ENCODE measurements around the gene FBXW9.
"Not testable (repeated sequence)": the region's sequence is repeated elsewhere in the genome, so short reads cannot be mapped to it uniquely, and the experiment has no call there.

Gene FBXW9

DNA sequence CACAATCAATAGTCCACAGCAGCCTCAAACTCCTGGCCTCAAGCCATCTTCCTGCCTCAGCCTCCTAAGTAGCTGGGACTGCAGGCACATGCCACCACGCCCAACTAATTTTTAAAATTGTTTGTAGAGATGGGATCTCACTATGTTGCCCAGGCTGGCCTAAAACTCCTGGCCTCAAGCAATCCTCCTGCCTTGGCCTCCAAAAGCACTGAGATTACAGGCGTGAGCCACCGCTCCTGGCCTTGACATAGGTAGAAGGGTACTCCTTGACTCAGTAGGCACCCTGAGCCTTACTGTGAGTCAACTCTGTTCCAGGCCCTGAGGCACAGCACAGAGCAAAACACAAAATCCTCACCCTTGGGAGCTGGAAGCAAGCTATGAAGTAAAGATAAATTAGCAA lies 19.5 kb upstream of the FBXW9 start:
- DNase-seq, result no peak

DNA sequence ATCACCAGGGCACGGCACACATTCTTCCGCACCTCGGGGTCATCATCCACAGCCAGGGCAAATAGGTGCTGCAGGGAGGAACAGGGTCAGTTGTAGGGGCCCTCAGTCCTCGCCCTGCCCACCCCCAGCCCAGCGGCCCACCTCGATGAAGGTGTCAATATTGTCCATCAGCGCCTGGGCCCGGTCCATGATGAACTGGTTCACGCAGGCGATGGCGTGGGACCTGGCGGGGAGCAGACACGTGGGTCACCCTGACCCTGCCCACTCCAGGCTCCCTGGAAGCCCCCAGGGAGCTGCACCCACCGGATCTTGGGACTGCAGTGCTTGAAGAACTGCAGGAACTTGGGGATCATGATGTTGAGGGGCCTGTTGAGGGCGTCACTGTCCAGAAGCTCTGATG lies 18.7 kb upstream of the FBXW9 start:
- no peak for DNase-seq

DNA sequence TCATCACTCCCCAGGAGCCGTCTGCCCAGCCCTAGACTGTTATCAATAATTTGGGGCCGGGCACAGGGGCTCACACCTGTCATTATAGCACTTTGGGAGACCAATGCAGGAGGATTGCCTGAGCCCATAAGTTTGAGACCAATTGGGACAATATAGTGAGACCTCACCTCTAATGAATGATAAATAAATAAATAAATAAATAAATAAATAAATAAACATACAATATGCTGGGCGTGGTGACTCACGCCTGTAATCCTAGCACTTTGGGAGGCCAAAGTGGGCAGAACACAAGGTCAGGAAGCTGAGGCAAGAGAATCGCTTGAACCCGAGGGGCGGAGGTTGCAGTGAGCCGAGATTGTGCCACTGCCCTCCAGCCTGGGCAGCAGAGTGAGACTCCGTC lies 16.9 kb upstream of the FBXW9 start:
- DNase-seq, result not testable (repeated sequence)

DNA sequence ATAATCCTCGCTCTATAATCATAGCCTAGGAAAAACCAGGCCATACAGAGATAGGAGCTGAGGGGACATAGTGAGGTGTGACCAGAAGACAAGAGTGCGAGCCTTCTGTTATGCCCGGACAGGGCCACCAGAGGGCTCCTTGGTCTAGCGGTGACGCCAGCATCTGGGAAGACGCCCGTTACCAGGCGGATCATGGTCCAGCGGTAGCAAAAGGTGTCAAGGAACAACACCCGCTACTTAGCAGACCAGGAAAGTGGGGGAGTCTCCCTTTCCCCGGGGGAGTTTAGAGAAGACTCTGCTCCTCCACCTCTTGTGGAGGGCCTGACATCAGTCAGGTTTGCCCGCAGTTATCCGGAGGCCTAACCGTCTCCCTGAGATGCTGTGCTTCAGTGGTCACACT lies 15.6 kb upstream of the FBXW9 start:
- peak in 1 of 56 donors; percentile 41 for DNase-seq

DNA sequence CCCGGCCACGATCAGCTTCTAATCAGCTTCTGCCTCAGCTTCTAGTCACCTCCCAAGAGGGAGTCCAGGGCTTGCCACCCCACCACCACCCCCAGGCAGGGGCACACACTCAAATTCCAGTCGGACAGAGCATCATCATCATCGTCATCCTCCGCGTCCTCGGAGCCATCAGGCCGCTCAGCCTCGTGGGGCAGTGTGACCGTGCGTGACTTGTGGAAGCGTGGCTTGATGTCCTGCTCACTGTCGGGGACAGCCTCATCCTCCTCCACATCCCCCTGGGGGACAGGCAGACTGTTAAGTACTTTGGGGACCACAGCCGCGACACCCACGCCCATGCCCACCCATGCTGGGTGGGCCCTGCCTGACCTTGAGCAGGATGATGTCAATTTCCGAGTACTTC lies 14.8 kb upstream of the FBXW9 start:
- no peak for DNase-seq

DNA sequence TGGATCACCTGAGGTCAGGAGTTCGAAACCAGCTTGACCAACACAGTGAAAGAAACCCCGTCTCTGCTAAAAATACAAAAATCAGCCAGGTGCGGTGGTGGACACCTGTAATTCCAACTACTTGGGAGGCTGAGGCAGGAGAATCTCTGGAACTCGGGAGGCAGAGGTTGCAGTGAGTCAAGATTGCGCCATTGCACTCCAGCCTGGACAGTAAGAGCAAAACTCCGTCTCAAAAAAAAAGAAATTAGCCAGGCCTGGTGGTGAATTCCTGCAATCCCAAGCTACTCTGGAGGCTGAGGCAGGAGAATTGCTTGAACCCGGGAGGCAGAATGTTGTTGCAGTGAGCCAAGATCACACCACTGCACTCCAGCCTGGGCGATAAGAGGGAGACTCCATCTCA lies 12.2 kb upstream of the FBXW9 start:
- DNase-seq, result no peak

DNA sequence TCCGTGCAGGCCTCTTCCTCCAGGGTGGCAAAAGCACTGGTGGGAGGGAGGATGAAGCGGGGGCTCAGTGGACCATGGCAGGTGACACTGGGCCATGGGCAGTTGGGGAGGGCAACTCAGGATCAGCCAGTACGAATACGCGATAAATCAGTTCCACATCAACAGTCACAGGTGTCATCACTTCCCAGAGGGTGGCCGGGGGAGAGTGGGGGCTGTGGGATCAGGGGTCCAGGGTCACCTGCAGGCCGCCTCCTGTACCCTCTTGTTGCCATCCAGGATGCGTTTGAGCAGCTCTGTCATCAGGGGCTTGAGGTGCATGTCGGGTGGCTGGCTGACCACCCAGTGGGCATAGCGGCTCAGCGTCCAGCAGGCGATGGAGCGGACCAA lies 9.9 kb upstream of the FBXW9 start:
- DNase-seq, result no peak

DNA sequence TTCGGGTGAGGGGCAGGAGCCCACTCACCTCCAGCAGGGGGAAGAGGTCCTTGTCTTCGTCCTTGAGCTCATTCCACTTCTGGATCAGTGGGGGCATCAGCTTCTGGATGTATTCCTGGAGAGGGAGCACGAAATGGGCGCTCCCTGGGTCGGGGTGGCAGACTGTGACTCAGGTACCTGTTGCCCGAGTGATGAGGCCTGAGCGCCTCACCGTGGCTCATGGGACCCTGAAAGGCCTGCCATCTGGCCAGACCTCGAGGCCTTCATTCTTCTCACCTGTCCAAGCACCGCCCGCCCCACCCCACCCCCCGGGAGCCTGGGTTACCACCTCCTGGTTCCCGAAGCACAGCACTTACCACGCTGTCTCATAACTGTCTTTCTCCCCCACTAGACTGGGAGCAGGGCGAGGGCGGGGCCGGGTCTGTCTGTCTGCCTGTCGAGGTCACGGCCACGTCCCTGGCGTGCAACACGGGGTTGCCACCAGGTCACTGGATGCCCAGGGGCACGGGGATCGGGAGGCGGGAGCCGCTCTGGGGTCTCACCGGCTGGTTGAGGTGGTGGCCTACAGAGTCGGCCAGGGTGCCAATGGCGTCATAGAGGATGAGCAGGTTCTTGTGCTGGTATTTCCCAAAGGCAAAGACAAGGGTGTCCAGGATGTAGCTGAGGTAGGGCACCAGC lies 9.4 kb upstream of the FBXW9 start:
- DNase-seq, result no peak

DNA sequence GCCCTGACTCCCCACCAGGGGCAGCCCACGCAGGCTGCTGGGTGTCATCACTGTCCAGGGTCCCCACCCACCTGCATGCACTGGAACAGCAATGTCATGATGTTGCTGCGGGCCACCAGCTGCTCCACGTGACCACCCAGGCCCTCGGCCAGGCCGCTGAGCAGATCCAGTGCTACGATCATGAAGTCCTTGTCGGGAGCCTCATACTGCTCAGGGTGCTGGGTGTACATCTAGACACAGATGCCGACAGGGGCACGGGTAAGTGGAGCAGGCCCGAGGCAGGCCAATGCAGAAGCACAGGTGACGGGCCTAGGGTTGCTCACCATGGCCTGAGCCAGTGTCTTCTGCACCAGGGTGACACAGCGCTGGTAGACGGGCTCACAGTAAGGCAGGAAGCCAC lies 8.7 kb upstream of the FBXW9 start:
- DNase-seq, result no peak

DNA sequence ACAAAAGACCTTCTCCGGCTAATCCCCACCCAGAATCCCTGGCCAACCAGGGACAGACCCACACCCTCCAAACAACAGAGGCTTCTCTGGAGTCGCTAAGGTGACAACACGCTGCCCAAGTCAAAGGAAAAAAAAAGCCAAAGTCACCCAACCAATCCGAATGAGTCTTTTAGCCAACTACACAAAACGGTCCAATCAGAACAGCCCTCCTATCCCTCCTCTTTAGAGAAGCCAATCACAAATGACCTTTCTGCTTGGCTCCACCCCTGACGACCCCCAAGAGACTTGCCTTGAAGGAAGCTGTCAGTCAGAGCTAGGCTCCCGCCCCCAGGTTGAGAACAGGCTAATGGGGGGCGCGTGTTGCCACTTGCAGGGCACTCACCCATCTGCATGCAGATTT lies 6.6 kb upstream of the FBXW9 start:
- no peak for DNase-seq

DNA sequence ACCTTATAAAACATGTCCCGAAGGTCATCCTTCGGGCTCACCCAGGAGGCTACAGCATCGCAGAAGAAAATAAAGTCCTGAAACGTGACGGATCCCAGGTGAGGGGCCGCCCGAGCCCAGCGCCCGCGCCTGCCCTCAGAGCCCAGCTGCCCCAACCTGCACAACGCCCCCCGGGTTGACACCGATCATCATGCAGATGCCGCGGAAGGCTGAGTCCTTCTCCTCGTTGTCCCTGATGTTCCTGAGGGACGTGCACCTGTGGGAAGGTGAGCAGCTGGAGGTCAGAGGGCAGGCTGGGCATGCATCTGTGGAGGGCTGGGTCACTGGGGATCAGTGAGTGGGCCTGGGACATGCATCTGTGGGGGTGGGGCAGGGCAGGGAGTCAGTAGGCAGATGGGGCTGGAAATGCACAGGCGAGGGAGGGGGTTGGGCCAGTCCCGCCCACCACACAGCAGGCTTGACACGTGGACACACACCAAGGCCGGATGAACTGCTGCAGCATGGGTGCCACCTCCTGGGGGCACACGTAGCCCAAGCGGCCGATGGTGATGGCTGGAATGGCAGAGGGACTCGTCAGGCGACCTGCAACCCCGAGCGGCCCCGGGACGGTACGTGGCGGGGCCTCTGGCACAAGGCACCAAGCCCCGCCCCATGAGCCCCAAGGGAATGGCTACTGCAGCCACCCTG lies 5.3 kb upstream of the FBXW9 start:
- DNase-seq, result peak in 1 of 56 donors; percentile 3

DNA sequence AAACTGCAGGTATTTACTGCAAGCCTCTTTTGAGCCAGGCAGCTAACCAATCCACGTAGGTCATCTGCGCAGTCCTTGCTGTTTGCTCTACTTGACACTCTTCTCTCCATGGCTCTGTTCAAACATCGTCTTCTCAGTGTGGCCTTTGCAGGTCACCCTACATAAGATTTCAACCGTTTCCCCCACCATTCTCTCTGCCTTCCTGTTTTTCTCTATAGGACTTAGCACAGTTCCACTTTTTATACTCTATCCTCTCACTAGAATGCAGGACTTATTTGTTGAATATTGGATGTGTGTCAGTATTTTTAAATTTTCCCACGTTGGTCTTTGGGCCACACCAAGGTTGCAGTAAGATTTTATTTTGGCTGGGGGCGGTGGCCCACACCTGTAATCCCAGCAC lies 1.7 kb upstream of the FBXW9 start:
- no peak for DNase-seq

DNA sequence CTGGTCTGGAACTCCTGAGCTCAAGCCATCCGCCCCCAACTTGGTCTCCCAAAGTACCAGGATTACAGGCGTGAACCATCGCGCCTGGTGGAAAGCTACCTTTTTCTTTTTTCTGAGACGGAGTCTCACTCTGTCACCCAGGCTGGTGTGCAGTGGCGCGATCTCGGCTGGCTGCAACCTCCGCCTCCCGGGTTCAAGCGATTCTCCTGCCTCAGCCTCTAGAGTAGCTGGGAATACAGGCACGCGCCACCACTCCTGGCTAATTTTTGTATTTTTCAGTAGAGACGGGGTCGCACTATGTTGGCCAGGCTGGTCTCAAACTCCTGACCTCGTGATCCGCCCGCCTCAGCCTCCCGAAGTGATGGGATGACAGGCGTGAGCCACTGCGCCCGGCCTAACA lies 994 bp upstream of the FBXW9 start:
- DNase-seq, result not testable (repeated sequence)

DNA sequence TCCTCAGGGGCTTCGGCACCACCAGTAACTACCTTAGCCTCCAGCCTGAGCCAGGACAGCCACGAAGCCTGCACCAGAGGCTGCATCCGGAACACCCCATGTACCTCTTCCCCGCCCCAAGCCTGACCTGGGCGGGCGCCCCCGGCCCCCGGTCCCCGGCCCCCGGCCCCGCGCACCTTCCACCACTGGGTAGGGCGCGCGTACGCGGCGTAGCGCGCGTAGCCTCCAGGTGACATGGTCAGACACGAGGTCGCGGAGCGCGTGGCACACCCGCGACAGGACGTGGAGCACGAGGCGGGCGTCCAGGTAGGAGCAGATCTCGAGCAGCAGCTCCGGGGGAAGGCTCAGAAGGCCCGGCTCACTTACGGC lies 450 bp downstream of the FBXW9 start:
- DNase-seq, result peak in 2 of 56 donors; percentile 20 to 47

DNA sequence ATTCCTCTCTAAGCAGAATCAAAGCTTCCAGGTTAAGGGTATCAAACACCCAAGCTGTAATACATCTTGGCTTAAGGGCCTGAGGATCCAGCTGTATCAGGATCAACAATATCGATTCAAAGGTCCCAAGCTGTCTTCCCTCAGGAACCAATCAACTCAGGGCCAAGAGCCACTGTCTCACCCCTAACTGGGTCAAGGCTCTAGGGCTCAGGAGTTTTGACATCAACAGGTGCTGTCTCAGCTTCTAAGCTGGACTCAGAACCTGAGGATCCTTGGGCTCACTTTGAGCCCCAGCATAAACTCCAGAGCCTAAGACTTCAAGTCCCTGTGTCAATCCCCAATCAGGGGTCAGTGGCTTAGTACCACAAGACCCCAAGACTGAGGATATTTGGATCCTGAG lies 917 bp downstream of the FBXW9 start:
- DNase-seq, result no peak

DNA sequence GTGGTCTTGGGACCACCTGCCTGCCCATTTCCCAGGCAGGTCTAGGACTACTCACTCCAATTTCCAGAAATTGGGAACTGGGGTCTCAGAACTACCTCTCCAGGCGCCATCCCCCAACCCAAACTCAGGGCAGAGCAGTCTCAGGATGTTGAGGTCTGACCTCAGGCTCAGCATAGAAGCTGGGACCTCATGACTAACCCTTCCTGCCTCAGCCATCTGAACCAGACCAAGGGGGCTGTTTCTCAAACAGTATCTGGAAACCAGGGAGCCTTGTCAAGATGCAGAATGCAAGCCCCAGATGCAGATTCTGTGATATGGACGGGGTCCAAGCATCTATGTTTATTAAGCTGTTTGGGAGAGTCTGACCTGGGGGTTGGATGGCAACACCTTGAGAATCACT lies 1.3 kb downstream of the FBXW9 start:
- DNase-seq, result no peak

DNA sequence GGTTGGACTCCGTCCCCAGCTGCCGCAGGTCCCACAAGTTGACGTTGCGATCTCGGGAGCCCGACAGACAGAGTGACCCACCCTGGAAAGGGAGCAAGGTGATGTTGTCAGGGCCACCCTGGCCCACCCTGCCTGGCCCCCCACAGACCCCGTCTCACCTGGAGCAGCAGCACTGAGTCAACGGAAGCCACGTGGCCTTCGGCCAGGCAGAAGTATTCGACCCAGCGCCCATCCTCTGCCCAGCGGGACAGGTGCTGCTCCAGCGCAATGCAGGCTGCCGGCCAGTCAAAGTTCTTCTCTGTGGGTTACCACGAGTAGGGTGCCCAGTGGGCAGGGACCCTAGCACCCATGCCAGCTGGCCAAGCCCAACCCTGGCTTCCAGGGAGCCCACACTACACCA lies 1.8 kb downstream of the FBXW9 start:
- no peak for DNase-seq

DNA sequence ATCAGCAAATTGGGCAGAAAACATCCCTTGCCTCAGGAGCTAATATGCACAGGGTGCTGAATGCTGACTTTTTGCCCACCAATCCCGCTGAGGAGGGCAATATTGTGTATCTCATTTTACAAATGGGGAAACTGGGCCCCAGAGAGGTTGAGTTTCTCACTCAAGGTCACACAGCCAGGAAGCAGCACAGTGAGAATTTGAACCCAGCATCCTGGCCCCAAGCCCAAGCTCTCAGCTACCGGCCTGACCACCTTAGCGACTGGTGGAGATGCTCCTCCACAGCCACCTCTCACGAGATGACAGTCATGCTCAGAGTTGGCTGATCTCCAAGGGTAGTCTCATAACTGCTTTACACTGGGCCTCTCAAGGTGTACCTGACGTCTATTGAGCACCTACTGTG lies 3.5 kb downstream of the FBXW9 start:
- DNase-seq, result no peak

DNA sequence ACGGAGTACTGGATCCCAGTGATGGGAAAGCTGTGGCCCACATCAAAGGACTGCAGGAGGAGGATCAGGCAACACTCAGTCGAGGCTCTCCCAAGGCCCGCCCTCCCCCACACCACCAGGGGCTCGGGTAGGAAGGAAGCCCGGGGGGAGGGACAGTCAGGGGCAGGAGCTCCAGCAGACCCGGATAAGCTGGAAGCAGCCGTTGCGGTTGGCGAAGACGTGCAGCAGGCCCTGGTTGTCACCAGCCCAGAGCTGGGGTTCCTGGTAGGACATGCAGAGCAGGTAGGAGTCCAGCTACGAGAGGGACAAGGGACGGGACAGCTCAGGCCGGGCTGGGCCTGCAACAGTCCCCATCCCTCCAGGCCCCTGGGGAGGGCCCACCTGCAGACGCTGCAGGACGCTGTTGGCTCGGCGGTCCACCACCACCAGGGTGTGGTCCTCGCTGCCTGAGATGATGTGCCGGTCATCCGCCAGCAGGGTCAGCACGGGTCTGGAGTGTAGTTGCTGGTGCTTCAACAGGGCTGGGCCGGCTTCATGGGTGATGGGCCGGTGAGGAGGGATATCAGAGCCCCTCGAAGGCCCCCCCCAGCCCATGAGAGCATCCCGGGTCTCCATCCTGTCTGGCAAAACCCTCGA lies 6.7 kb downstream of the FBXW9 start:
- DNase-seq, result no peak

DNA sequence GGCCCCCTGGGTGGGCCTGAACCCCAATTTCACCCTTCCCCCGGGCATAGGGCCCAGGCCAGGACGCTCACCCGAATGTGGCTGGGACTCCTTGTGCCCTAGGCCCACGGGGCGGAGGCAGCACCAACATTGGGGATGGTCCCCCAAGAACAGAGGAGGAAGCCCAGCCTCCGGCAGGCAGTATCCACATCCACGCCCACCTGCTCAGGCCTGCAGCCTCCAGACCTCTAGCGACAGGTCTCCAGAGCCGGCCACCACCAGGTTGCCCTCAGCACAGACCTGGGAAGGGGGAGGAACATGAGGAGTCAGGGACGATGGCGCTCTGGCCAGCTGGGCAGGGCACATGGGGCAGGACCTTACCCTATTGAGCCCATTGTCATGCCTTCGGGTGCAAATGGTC lies 7.4 kb downstream of the FBXW9 start:
- DNase-seq, result no peak

DNA sequence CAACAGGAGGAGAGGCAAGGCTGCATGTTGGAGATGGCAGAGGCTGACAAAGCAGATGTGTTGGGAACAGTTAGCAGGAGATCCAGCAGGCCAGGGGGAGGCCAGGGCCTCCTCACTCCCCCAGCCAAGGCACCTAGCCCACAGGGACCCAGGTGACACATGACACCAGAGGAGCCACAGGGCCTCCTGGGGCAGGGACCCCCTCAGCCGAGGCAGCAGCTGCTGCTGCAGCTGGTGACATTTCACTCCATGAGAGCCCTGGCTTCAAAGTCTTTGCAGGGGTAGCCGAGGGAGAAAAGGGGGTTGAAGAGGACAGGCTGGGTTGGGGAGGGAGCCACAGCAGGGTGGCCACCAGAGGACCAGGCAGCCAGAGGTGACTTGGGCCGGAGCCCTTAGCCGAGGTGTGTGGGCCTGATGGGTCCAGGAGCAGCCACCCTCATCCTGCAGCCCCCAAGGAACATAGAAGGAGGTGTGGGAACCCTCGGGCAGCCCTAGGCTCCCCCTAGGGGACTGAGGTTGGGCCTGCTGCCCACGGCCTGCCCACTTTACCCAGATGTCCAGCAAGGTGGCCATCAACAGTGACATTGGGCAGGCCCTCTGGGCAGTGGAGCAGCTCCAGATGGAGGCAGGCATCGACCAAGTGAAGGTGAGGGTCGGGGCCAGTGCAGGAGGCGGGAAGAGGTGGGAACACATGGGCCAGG lies 8.8 kb downstream of the FBXW9 start, which contains the start of gene GNG14:
Gene GNG14 (plus strand): TSS at position 503 of the 701 bp plus-strand sequence. CDS start 51 bp downstream, at position 554.
- no peak for DNase-seq

DNA sequence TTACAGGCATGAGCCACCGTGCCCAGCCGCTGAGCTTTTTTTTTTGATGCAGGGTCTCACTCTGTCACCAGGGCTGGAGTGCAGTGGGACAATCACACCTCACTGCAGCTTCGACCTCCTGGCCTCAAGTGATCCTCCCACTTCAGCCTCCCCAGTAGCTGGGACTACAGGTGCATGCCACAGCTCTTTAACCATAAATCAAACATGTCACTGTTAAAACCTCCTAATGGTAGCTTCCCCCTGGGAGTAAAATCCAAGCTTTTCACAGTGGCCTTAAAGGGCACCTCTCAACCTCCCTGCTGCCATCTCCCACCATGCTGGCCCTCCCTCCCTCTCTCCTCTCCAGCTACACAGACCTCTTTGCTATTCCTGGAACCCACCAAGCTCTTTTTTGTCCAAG lies 10.6 kb downstream of the FBXW9 start:
- no peak for DNase-seq
